Kidney epithelial cell (primary cell): ENCODE measurements around the gene MYLIP. TPM values are rescaled to one million over a fixed set of nuclear protein-coding genes. Genes with fewer than 3 reads are reported as not detected.

Source experiments
- DNase-seq: peaks from one replicate; pipeline ENCODE4 v3.0.0-alpha.2; 2010; ENCODE audit warnings: low read depth
- H3K27me3 ChIP-seq: 2 replicates; pipeline ENCODE4 v1.6.0; 2011; ENCODE audit warnings: low read length; ENCODE audit not compliant: control insufficient read depth, insufficient read depth
- H3K36me3 ChIP-seq: 2 replicates; pipeline ENCODE4 v1.5.1; 2011; ENCODE audit warnings: low read length; ENCODE audit not compliant: control insufficient read depth, insufficient read depth
- H3K4me3 ChIP-seq: 2 replicates; pipeline ENCODE4 v1.5.1; 2011; ENCODE audit warnings: low read depth, mild to moderate bottlenecking, control low read depth, low read length
- CTCF ChIP-seq: IDR thresholded peaks from 2 replicates; pipeline ENCODE4 v1.5.1; 2011; ENCODE audit warnings: mild to moderate bottlenecking, moderate library complexity, low read length, control low read depth, inconsistent platforms; ENCODE audit not compliant: insufficient read depth, poor library complexity, severe bottlenecking
- total RNA-seq: library from RNA; depleted of rRNA; stranded (reverse); fragments of >200 nt; gene quantifications from 2 replicates; pipeline ENCODE4 v1.2.3, GENCODE V29; 2015

The MYLIP gene
- total RNA-seq, 1 donor from 2014 or later = 5.2 TPM

- peak overlapping the region; percentile 91 for H3K4me3 ChIP-seq
- no peak for TF ChIP-seq CTCF
- no peaks in the 10 kb centered on the region for H3K27me3 ChIP-seq
- H3K36me3 ChIP-seq = no peaks in the 10 kb centered on the region
- DNase-seq = peak; percentile 58
These were observed 2.1 kb downstream of the MYLIP start for GRCh38 chr6:16130932-16131387.

GRCh38 chr6:16132909-16133308 is 4.0 kb downstream of the MYLIP start:
- no peak for DNase-seq
- no peak for TF ChIP-seq CTCF
- no peaks in the 10 kb centered on the region for H3K36me3 ChIP-seq
- no peak overlapping the region for H3K4me3 ChIP-seq
- no peaks in the 10 kb centered on the region for H3K27me3 ChIP-seq

- Histone ChIP-seq H3K36me3 (no peaks in the 10 kb centered on the region), H3K4me3 (no peak overlapping the region), H3K27me3 (no peaks in the 10 kb centered on the region)
- no peak for TF ChIP-seq CTCF
- DNase-seq = no peak
These were observed 5.5 kb downstream of the MYLIP start for GRCh38 chr6:16134430-16134829.

GRCh38 chr6:16135066-16135465 is 6.2 kb downstream of the MYLIP start:
- no peak for DNase-seq

GRCh38 chr6:16136091-16136490 is 7.2 kb downstream of the MYLIP start:
- no peak for DNase-seq
- no peaks in the 10 kb centered on the region for H3K27me3 ChIP-seq
- H3K4me3 ChIP-seq = no peak overlapping the region
- no peak for TF ChIP-seq CTCF
- H3K36me3 ChIP-seq = no peaks in the 10 kb centered on the region

More at GRCh38 chr6:16135066-16135465, 6.2 kb downstream of the MYLIP start:
- no peaks in the 10 kb centered on the region for H3K36me3 ChIP-seq
- no peak for TF ChIP-seq CTCF
- H3K27me3 ChIP-seq = no peaks in the 10 kb centered on the region
- H3K4me3 ChIP-seq = no peak overlapping the region
